Measurements from ENCODE around the gene CCNG1.

DNA sequence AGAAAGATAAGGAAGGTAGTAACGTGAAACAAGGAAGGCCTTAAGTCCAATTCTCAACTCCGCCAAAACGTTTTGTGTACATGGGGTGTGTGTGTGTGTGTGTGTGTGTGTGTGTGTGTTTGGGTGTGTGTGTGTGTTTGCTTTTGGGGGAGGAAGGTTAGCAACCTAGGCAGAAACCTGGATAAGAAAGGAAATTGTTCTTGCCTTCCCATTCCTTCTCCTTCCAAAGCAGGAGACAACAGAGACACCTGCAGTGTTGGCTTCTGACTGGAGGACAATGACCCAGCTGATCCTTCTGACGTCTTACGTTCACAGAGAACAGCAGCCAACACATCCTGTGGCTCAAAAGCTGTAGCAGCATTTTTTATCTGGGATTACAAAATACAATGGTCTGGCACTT lies 4.1 kb upstream of the CCNG1 start:
- no peak for TF ChIP-seq EP300 (IDR thresholded peaks at IDR 0.05)
- TF ChIP-seq, protein P1, sequence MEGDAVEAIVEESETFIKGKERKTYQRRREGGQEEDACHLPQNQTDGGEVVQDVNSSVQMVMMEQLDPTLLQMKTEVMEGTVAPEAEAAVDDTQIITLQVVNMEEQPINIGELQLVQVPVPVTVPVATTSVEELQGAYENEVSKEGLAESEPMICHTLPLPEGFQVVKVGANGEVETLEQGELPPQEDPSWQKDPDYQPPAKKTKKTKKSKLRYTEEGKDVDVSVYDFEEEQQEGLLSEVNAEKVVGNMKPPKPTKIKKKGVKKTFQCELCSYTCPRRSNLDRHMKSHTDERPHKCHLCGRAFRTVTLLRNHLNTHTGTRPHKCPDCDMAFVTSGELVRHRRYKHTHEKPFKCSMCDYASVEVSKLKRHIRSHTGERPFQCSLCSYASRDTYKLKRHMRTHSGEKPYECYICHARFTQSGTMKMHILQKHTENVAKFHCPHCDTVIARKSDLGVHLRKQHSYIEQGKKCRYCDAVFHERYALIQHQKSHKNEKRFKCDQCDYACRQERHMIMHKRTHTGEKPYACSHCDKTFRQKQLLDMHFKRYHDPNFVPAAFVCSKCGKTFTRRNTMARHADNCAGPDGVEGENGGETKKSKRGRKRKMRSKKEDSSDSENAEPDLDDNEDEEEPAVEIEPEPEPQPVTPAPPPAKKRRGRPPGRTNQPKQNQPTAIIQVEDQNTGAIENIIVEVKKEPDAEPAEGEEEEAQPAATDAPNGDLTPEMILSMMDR (IDR thresholded peaks at IDR 0.05): no peak
- no peak for TF ChIP-seq POLR2A (IDR thresholded peaks at IDR 0.05)
- no peak for TF ChIP-seq POLR2AphosphoS5 (IDR thresholded peaks at IDR 0.05)

Measured in upper lobe of left lung (tissue), 4 donors.